Fibroblast of lung (primary cell): Measurements from ENCODE around the gene MAPK9. TPM values are rescaled to one million over a fixed set of nuclear protein-coding genes. Genes with fewer than 3 reads are reported as not detected.
A peak's percentile ranks its signal among the peaks of the same experiment; 100 is the strongest.

Experiments used
- DNase-seq, 2 donors: peaks; one replicate each; pipeline versions ENCODE4 v3.0.0 to v3.0.0-alpha.2; 2010; ENCODE audit warnings: low read depth in 2 of 2
- H2AFZ ChIP-seq: 2 replicates; pipeline ENCODE4 v1.5.1; 2012; ENCODE audit warnings: low read length, control low read depth, inconsistent platforms
- H3K27ac ChIP-seq: 2 replicates; pipeline ENCODE4 v1.5.1; 2011; ENCODE audit warnings: low read length, control low read depth; ENCODE audit not compliant: insufficient read depth
- H3K27me3 ChIP-seq: 2 replicates; pipeline ENCODE4 v1.5.1; 2011; ENCODE audit warnings: mild to moderate bottlenecking, low read length; ENCODE audit not compliant: control insufficient read depth, insufficient read depth
- H3K36me3 ChIP-seq: 2 replicates; pipeline ENCODE4 v1.5.1; 2011; ENCODE audit warnings: low read length; ENCODE audit not compliant: control insufficient read depth, insufficient read depth
- H3K4me1 ChIP-seq: 2 replicates; pipeline ENCODE4 v1.5.1; 2011; ENCODE audit warnings: low read length; ENCODE audit not compliant: control insufficient read depth, insufficient read depth; ENCODE audit errors: extremely low read depth
- H3K4me2 ChIP-seq: 2 replicates; pipeline ENCODE4 v1.5.1; 2011; ENCODE audit warnings: low read length, control low read depth; ENCODE audit not compliant: insufficient read depth; ENCODE audit errors: extremely low read depth
- H3K4me3 ChIP-seq, 4 experiments: fragments of 200-600 bp in 1 of 4; sonication (generic) in 1 of 4; replicated peaks in 1 of 4; 2 replicates each; pipeline ENCODE4 v1.5.1; 2011 to 2016; ENCODE audit warnings: low read length in 4 of 4, low read depth in 3 of 4, mild to moderate bottlenecking in 3 of 4, control low read depth in 2 of 4, inconsistent platforms in 1 of 4, mixed read lengths in 1 of 4; ENCODE audit not compliant: insufficient read depth in 1 of 4; ENCODE audit errors: control extremely low read depth in 1 of 4
- H3K79me2 ChIP-seq: 2 replicates; pipeline ENCODE4 v1.5.1; 2012; ENCODE audit warnings: mild to moderate bottlenecking, low read length, inconsistent platforms; ENCODE audit not compliant: control insufficient read depth, insufficient read depth
- H3K9ac ChIP-seq: 2 replicates; pipeline ENCODE4 v1.5.1; 2011; ENCODE audit warnings: mild to moderate bottlenecking, low read length, control low read depth; ENCODE audit not compliant: insufficient read depth
- H3K9me3 ChIP-seq: 2 replicates; pipeline ENCODE4 v1.5.1; 2012; ENCODE audit warnings: low read depth, low read length; ENCODE audit not compliant: control insufficient read depth, insufficient read depth
- H4K20me1 ChIP-seq: 2 replicates; pipeline ENCODE4 v1.5.1; 2011; ENCODE audit warnings: low read length; ENCODE audit not compliant: control insufficient read depth, insufficient read depth; ENCODE audit errors: extremely low read depth
- CTCF ChIP-seq, 2 donors: IDR thresholded peaks in 1 of 2; conservative IDR thresholded peaks in 1 of 2; 1 replicate in 1 of 2; 2 replicates in 1 of 2; pipeline ENCODE4 v1.5.1; 2011 to 2012; ENCODE audit warnings: low read length in 2 of 2, control low read depth in 1 of 2, inconsistent platforms in 1 of 2, low read depth in 1 of 2, mild to moderate bottlenecking in 1 of 2
- EZH2 ChIP-seq: IDR thresholded peaks from 2 replicates; pipeline ENCODE4 v1.5.1; 2012; ENCODE audit warnings: low read length, control low read depth, mild to moderate bottlenecking; ENCODE audit errors: missing control alignments
- polyA plus RNA-seq, 2 donors: library from polyadenylated mRNA; depleted of rRNA in 1 of 2; stranded (reverse) in 1 of 2; unstranded in 1 of 2; fragments of >200 nt; gene quantifications; 2 replicates each; pipeline ENCODE4 v1.2.1, GENCODE V29; 2011 to 2012; ENCODE audit warnings: missing spikeins in 1 of 2
- total RNA-seq: library from RNA; depleted of rRNA; stranded (reverse); fragments of >200 nt; gene quantifications from 2 replicates; pipeline ENCODE4 v1.2.1, GENCODE V29; 2014

The MAPK9 gene
- total and polyA plus RNA-seq, 2 donors (not counting 1 experiment from before 2014, with no cell fraction given) = 27.6 to 36.8 TPM

DNA sequence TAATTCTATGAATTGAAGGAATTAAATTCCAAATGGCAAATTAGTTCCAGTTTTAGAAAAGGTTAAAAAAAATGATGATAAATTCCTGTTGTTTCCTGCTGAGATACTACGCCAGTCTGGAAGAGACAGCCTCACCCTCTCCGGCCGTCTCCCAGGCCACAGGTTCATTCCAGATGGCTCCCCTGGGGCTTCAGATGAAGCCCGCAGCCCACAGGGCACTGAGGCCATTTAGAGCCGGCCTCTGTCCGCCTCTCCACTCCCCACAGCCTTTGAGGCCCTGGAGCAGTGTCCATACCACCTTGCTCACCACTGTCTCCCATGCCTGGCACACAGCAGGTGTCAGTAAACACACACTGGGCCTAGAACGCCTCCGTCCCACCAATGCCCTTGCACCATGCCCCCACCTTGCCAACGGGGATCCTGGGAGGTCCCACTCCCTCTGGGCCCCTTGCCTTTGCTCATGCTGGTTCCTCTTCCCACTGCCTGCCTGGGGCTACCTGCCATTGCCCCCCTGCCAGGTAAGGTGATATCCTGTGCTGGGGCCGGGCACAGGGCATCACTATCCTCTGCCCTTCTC, 35.2 kb upstream of the MAPK9 start:
- H3K27me3 ChIP-seq = no peaks in the 10 kb centered on the region

DNA sequence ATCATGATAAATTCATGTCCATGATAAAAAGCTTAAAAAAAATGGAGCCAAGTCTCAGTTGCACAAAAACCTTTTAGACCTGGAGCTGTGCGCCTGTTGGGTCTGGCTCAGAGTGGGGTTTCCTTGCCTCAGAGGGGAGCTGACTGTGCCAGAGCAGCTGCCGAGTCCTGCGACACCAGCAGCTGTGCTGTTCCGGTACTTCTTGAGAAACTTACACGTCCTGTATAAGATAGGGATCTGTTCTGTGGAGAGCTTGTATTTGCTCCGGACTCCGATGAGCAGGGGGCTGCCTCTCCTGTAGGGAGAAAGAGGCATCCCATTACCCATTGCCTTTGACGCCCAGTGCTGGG, 32.7 kb upstream of the MAPK9 start:
- TF ChIP-seq EZH2 = no peak
- TF ChIP-seq CTCF (conservative IDR thresholded peaks at IDR 0.05 in 1 of 2, IDR thresholded peaks at IDR 0.05 in 1 of 2; ENCODE audit: low read depth in 1 of 2, low read length in 2 of 2) = no peak
- no peak overlapping the region for H3K4me2 ChIP-seq
- H4K20me1 ChIP-seq = no peaks in the 10 kb centered on the region
- H3K9me3 ChIP-seq = no peaks in the 10 kb centered on the region
- no peaks in the 10 kb centered on the region for H3K4me1 ChIP-seq
- H3K27ac ChIP-seq = no peak overlapping the region
- no peak for DNase-seq
- no peaks in the 10 kb centered on the region for H3K79me2 ChIP-seq
- H3K4me3 ChIP-seq = no peak overlapping the region
- no peaks in the 10 kb centered on the region for H3K36me3 ChIP-seq
- H3K27me3 ChIP-seq = no peaks in the 10 kb centered on the region
- H2AFZ ChIP-seq = no peak overlapping the region
- no peak overlapping the region for H3K9ac ChIP-seq

More for the DNA sequence above, 35.2 kb upstream of the MAPK9 start:
- DNase-seq = no peak
- Histone ChIP-seq H2AFZ (no peak overlapping the region), H3K36me3 (no peaks in the 10 kb centered on the region), H3K79me2 (no peaks in the 10 kb centered on the region), H3K27ac (no peak overlapping the region), H3K9me3 (no peaks in the 10 kb centered on the region), H3K4me1 (peaks cover 6% of the 10 kb centered on the region), H3K9ac (no peak overlapping the region), H3K4me3 (no peak overlapping the region), H3K4me2 (no peak overlapping the region), H4K20me1 (no peaks in the 10 kb centered on the region)
- TF ChIP-seq EZH2 (no peak), CTCF (conservative IDR thresholded peaks at IDR 0.05 in 1 of 2, IDR thresholded peaks at IDR 0.05 in 1 of 2; ENCODE audit: low read depth in 1 of 2, low read length in 2 of 2) (no peak)

GRCh38 chr5:180323941-180324600, 32.2 kb upstream of the MAPK9 start:
- DNase-seq = peak; percentile 50 to 82
- no peaks in the 10 kb centered on the region for H3K79me2 ChIP-seq
- no peaks in the 10 kb centered on the region for H3K36me3 ChIP-seq
- no peaks in the 10 kb centered on the region for H3K4me1 ChIP-seq
- TF ChIP-seq CTCF (conservative IDR thresholded peaks at IDR 0.05 in 1 of 2, IDR thresholded peaks at IDR 0.05 in 1 of 2; ENCODE audit: low read depth in 1 of 2, low read length in 2 of 2) (no peak), EZH2 (no peak)
- H3K27ac ChIP-seq = no peak overlapping the region
- H3K4me3 ChIP-seq = no peak overlapping the region
- H3K27me3 ChIP-seq = no peaks in the 10 kb centered on the region
- no peak overlapping the region for H3K9ac ChIP-seq
- H3K4me2 ChIP-seq = no peak overlapping the region
- no peaks in the 10 kb centered on the region for H4K20me1 ChIP-seq
- no peaks in the 10 kb centered on the region for H3K9me3 ChIP-seq
- H2AFZ ChIP-seq = no peak overlapping the region
